Spleen (tissue), 11 donors: ENCODE data around the gene MGAT4B. TPM values are rescaled to one million over a fixed set of nuclear protein-coding genes. Genes with fewer than 3 reads are reported as not detected.
A peak's percentile ranks its signal among the peaks of the same experiment; 100 is the strongest.

Source experiments
- DNase-seq: peaks from one replicate; pipeline ENCODE4 v3.0.0-alpha.2; 2020
- H3K27ac ChIP-seq, 8 donors: fragments of 200-600 bp; sonication (generic) in 7 of 8; 1 replicate in 4 of 8; 2 replicates in 4 of 8; pipeline versions ENCODE4 v1.5.0 to v1.8.0; 2016 to 2021; ENCODE audit warnings: inconsistent platforms in 4 of 8, mild to moderate bottlenecking in 4 of 8, moderate library complexity in 1 of 8
- H3K27me3 ChIP-seq, 7 donors: fragments of 200-600 bp; sonication (generic) in 6 of 7; replicated peaks in 1 of 7; 1 replicate in 4 of 7; 2 replicates in 3 of 7; pipeline versions ENCODE4 v1.5.0 to v1.8.0; 2016 to 2021; ENCODE audit warnings: inconsistent platforms in 3 of 7, mild to moderate bottlenecking in 1 of 7
- H3K36me3 ChIP-seq, 6 donors: fragments of 200-600 bp; sonication (generic) in 5 of 6; 1 replicate in 4 of 6; 2 replicates in 2 of 6; pipeline versions ENCODE4 v1.5.0 to v1.8.0; 2016 to 2021; ENCODE audit warnings: inconsistent platforms in 2 of 6
- H3K4me1 ChIP-seq, 6 donors: fragments of 200-600 bp; sonication (generic) in 5 of 6; 1 replicate in 3 of 6; 2 replicates in 3 of 6; pipeline versions ENCODE4 v1.5.0 to v1.8.0; 2016 to 2021; ENCODE audit warnings: inconsistent platforms in 3 of 6
- H3K4me3 ChIP-seq, 8 donors: fragments of 200-600 bp; sonication (generic) in 7 of 8; 1 replicate in 4 of 8; 2 replicates in 4 of 8; pipeline versions ENCODE4 v1.5.0 to v1.8.0; 2016 to 2021; ENCODE audit warnings: inconsistent platforms in 4 of 8, mild to moderate bottlenecking in 4 of 8, moderate library complexity in 2 of 8
- H3K9me3 ChIP-seq, 8 donors: fragments of 200-600 bp; sonication (generic) in 7 of 8; 1 replicate in 4 of 8; 2 replicates in 4 of 8; pipeline versions ENCODE4 v1.5.0 to v1.8.0; 2016 to 2021; ENCODE audit warnings: inconsistent platforms in 4 of 8
- POLR2A ChIP-seq, 3 donors: fragments of 450-650 bp; IDR thresholded peaks; one replicate each; pipeline ENCODE4 v1.5.1; 2017; ENCODE audit warnings: antibody characterized with exemption in 3 of 3, mild to moderate bottlenecking in 1 of 3
- POLR2AphosphoS5 ChIP-seq, 3 donors: sonication (generic); formaldehyde crosslinking; IDR thresholded peaks; one replicate each; pipeline ENCODE4 v1.5.1; 2017; ENCODE audit warnings: antibody characterized with exemption in 3 of 3
- WGBS, 5 donors: extraction: QIAGEN DNeasy Blood & Tissue Kit in 3 of 5; methylation state at CpG; one replicate each; pipeline versions ENCODE4 v1.1.5 to v1.1.7; 2013 to 2018; 5-methylcytosine and 5-hydroxymethylcytosine counted together
- intact Hi-C: fragments of 100-400 bp; cut with DNase I; formaldehyde crosslinking; loops from one replicate; pipeline ENCODE4 v1.15.0; 2023; ENCODE audit warnings: low total_unique reads
- polyA plus RNA-seq, 3 donors: library from polyadenylated mRNA; stranded (reverse); fragments of 200-250 nt; gene quantifications; one replicate each; pipeline ENCODE4 v1.2.1, GENCODE V29; 2013
- total RNA-seq, 7 donors: library from RNA; depleted of rRNA in 3 of 7; stranded (reverse); fragments of >200 nt in 3 of 7; fragmentation: NEBNext Ultra II Directional in 4 of 7; extraction: Animal tissue kit (Norgen Biotek cat#: 25700) in 4 of 7; gene quantifications; one replicate each; pipeline versions ENCODE4 v1.1.0 to v1.2.1, GENCODE V29; 2016 to 2021
- TF ChIP-seq, protein P1 (sequence below), 11 experiments: fragments of 200-600 bp in 7 of 11; fragments of 450-650 bp in 4 of 11; sonication (generic) in 4 of 11; IDR thresholded peaks in 8 of 11; conservative IDR thresholded peaks in 3 of 11; 1 replicate in 7 of 11; 2 replicates in 4 of 11; pipeline versions ENCODE4 v1.4.0 to v1.8.0; 2016 to 2021; ENCODE audit warnings: antibody characterized with exemption in 11 of 11, inconsistent platforms in 4 of 11, mild to moderate bottlenecking in 1 of 11
- donor health status: healthy with polysubstance abuse.
- donor health status: DM: no; HTN: no; CAD: no; lungs with moderate emphysema.
- donor health status: DM: no; HTN: no; CAD: no.
- donor health status: Bipolar disorder and iron deficiency.
- donor health status: healthy.
- donor health status: DM: no; HTN: no; CAD: no.
- donor health status: DM: yes; HTN: yes; CAD: no.

The MGAT4B gene
- total and polyA plus RNA-seq, 10 donors: 34.9 to 117 (median 79.2) TPM

- H3K4me3 ChIP-seq: no peak overlapping the region
- no peaks in the 10 kb centered on the region for H3K9me3 ChIP-seq
- intact Hi-C loops: no loop called here
- H3K27ac ChIP-seq: peak overlapping the region in 1 of 8 donors; percentile 28
- H3K27me3 ChIP-seq: no peaks in the 10 kb centered on the region
- 63 to 81% (median 72%) methylated on average over 14 to 20 of the region's 20 CpGs for WGBS, 5 donors
- H3K4me1 ChIP-seq: peaks cover 15 to 95% (median 53%) of the 10 kb centered on the region in 6 donors
- peak; percentile 70 for DNase-seq
- H3K36me3 ChIP-seq: peaks cover 0 to 63% (median 51%) of the 10 kb centered on the region in 6 donors
- TF ChIP-seq POLR2AphosphoS5 (IDR thresholded peaks at IDR 0.05) (peak in 1 of 3 donors; percentile 49), POLR2A (IDR thresholded peaks at IDR 0.05) (no peak)
- TF ChIP-seq, protein P1, sequence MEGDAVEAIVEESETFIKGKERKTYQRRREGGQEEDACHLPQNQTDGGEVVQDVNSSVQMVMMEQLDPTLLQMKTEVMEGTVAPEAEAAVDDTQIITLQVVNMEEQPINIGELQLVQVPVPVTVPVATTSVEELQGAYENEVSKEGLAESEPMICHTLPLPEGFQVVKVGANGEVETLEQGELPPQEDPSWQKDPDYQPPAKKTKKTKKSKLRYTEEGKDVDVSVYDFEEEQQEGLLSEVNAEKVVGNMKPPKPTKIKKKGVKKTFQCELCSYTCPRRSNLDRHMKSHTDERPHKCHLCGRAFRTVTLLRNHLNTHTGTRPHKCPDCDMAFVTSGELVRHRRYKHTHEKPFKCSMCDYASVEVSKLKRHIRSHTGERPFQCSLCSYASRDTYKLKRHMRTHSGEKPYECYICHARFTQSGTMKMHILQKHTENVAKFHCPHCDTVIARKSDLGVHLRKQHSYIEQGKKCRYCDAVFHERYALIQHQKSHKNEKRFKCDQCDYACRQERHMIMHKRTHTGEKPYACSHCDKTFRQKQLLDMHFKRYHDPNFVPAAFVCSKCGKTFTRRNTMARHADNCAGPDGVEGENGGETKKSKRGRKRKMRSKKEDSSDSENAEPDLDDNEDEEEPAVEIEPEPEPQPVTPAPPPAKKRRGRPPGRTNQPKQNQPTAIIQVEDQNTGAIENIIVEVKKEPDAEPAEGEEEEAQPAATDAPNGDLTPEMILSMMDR (IDR thresholded peaks at IDR 0.05 in 8 of 11, conservative IDR thresholded peaks at IDR 0.05 in 3 of 11): no peak
Measured at GRCh38 chr5:179766021-179766725, 40.5 kb downstream of the MGAT4B start.

DNA sequence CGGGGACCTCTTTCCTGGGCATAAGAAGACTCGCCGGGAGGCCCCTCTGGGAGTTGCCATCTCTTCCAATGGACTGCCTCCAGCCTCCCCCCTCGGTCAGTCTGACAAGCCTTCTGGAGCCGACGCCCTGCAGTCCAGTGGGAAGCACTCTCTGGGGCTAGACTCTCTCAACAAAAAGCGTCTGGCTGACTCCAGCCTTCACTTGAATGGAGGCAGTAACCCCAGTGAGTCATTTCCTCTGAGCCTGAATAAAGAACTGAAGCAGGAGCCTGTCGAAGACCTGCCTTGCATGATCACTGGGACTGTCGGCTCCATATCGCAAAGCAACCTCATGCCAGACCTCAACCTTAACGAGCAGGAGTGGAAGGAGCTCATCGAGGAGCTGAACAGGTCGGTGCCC is 41.3 kb downstream of the MGAT4B start:
- Histone ChIP-seq H3K27ac (peak overlapping the region in 1 of 8 donors; percentile 28), H3K9me3 (no peaks in the 10 kb centered on the region), H3K27me3 (no peaks in the 10 kb centered on the region), H3K36me3 (peaks cover 0 to 55% (median 43%) of the 10 kb centered on the region in 6 donors), H3K4me3 (no peak overlapping the region), H3K4me1 (peaks cover 15 to 95% (median 57%) of the 10 kb centered on the region in 6 donors)
- DNase-seq: peak; percentile 63
- TF ChIP-seq POLR2AphosphoS5 (IDR thresholded peaks at IDR 0.05): no peak
- TF ChIP-seq, protein P1 (IDR thresholded peaks at IDR 0.05 in 8 of 11, conservative IDR thresholded peaks at IDR 0.05 in 3 of 11): no peak
- no peak for TF ChIP-seq POLR2A (IDR thresholded peaks at IDR 0.05)
- intact Hi-C loops: no loop called here
- WGBS, 5 donors: 58 to 74% (median 65%) methylated on average over 12 to 13 of the region's 13 CpGs

DNA sequence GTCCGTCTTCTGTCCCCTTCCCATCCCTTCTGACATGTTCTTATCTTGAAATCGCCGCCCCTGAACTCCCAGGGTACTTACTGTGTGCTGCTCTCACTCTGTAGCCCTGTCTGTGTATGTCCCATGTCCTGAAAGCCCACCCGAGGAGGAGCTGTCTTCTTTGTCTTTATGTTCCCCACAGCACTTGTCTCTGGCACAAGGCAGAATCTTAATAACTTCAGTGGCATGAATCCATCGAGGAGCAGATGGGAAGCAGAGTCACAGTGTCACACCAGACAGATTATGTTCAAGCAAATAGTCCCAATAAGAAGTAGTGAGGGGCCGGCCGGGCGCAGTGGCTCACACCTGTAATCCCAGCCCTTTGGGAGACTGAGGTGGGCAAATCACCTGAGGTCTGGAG is 42.6 kb downstream of the MGAT4B start:
- no peak overlapping the region for H3K4me3 ChIP-seq
- no peaks in the 10 kb centered on the region for H3K9me3 ChIP-seq
- DNase-seq: peak; percentile 17
- peaks cover 15 to 99% (median 67%) of the 10 kb centered on the region in 6 donors for H3K4me1 ChIP-seq
- intact Hi-C loops: no loop called here
- H3K27ac ChIP-seq: peak overlapping the region in 1 of 8 donors; percentile 13
- TF ChIP-seq POLR2AphosphoS5 (IDR thresholded peaks at IDR 0.05) (no peak), POLR2A (IDR thresholded peaks at IDR 0.05) (no peak)
- TF ChIP-seq, protein P1 (IDR thresholded peaks at IDR 0.05 in 8 of 11, conservative IDR thresholded peaks at IDR 0.05 in 3 of 11): no peak
- H3K36me3 ChIP-seq: peaks cover 0 to 42% (median 30%) of the 10 kb centered on the region in 6 donors
- no peaks in the 10 kb centered on the region for H3K27me3 ChIP-seq
- 75 to 81% (median 80%) methylated on average over 8 of the region's 8 CpGs for WGBS, 5 donors

DNA sequence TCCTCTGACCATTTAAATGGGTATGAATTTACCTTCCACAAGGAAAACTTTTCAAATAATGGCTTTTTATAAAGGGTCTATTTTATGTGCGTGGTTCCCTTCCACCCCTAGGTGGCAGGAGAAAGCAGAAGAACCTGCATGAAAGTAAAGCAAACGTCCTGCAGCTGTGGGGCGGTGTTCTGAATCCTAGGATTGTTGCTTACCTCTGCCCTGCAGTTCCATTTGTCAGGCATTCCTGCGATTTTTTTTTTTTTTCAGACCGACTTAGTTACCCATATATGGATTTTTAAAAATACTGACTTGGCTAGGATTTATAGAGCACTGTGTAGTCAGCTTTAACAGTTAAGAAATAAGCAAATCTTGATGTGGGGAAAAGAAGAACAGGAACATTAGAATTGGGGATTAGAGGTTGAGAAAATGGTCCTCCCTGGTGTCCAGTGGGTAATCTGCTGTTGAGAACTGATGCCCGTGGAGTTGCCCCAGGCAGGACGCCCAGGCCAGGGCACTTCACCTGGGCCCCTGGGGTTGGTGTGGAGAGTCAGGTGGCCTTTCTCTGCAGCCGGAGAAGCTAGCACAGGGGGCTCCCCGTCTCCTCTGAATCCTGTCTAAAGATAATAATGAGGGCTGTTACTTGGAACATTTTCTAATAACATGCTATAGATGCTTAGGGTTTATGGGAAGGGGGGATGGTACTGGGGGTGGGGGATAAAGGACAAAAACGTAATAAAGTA is 43.3 kb downstream of the MGAT4B start:
- TF ChIP-seq POLR2AphosphoS5 (IDR thresholded peaks at IDR 0.05) (peak in 1 of 3 donors; percentile 51), POLR2A (IDR thresholded peaks at IDR 0.05) (no peak)
- TF ChIP-seq, protein P1 (IDR thresholded peaks at IDR 0.05 in 8 of 11, conservative IDR thresholded peaks at IDR 0.05 in 3 of 11): peak; percentile 65 to 88 (median 82)
- Histone ChIP-seq H3K9me3 (no peaks in the 10 kb centered on the region), H3K4me3 (no peak overlapping the region), H3K36me3 (peaks cover 0 to 35% (median 25%) of the 10 kb centered on the region in 6 donors), H3K4me1 (peaks cover 15 to 99% (median 73%) of the 10 kb centered on the region in 6 donors), H3K27ac (peak overlapping the region in 5 of 8 donors; percentile 13 to 46 (median 27)), H3K27me3 (no peaks in the 10 kb centered on the region)
- DNase-seq: peak; percentile 75
- intact Hi-C loops: no loop called here
- 33 to 42% (median 36%) methylated on average over 10 of the region's 10 CpGs for WGBS, 5 donors
